ENCODE measurements around the gene TGM3.

The TGM3 gene

DNA sequence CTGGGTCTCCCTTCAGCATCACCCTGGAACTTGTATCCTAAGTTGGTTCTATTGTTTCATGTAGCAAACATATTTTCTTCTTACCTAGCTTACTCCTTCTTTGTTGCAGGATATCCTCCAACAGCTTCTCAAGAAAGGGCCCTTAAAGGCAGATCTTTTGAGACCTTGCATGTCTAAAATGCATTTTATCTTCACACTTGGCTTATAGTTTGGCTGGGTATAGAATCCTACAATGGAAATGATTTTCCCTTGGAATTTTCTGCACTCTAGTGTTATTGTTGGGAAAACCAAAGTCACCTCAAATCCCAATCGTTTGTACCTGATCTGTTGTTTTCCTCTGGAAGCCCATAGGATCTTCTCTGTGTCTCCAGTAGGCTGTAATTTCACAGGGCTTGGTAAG is 72.8 kb downstream of the TGM3 start:
- DNase-seq (ENCODE audit: low read depth in 1 of 2, low spot score in 1 of 2) = no peak
- Histone ChIP-seq H3K27ac (replicated peaks) (no peak overlapping the region), H3K27me3 (ENCODE audit: insufficient read depth, poor library complexity, severe bottlenecking) (peaks cover 3% of the 10 kb centered on the region), H3K4me3 (replicated peaks; ENCODE audit: insufficient read depth, low read length) (no peak overlapping the region)
- TF ChIP-seq, protein P1, sequence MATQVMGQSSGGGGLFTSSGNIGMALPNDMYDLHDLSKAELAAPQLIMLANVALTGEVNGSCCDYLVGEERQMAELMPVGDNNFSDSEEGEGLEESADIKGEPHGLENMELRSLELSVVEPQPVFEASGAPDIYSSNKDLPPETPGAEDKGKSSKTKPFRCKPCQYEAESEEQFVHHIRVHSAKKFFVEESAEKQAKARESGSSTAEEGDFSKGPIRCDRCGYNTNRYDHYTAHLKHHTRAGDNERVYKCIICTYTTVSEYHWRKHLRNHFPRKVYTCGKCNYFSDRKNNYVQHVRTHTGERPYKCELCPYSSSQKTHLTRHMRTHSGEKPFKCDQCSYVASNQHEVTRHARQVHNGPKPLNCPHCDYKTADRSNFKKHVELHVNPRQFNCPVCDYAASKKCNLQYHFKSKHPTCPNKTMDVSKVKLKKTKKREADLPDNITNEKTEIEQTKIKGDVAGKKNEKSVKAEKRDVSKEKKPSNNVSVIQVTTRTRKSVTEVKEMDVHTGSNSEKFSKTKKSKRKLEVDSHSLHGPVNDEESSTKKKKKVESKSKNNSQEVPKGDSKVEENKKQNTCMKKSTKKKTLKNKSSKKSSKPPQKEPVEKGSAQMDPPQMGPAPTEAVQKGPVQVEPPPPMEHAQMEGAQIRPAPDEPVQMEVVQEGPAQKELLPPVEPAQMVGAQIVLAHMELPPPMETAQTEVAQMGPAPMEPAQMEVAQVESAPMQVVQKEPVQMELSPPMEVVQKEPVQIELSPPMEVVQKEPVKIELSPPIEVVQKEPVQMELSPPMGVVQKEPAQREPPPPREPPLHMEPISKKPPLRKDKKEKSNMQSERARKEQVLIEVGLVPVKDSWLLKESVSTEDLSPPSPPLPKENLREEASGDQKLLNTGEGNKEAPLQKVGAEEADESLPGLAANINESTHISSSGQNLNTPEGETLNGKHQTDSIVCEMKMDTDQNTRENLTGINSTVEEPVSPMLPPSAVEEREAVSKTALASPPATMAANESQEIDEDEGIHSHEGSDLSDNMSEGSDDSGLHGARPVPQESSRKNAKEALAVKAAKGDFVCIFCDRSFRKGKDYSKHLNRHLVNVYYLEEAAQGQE (IDR thresholded peaks at IDR 0.05; ENCODE audit: insufficient replicate concordance, low read depth) = no peak
- TF ChIP-seq SPI1 (IDR thresholded peaks at IDR 0.05; ENCODE audit: borderline replicate concordance, low read depth) (no peak), GABPA (IDR thresholded peaks at IDR 0.05; ENCODE audit: low read depth) (no peak), POLR2AphosphoS5 (IDR thresholded peaks at IDR 0.05; ENCODE audit: low read depth) (no peak)
- TF ChIP-seq, protein P2, sequence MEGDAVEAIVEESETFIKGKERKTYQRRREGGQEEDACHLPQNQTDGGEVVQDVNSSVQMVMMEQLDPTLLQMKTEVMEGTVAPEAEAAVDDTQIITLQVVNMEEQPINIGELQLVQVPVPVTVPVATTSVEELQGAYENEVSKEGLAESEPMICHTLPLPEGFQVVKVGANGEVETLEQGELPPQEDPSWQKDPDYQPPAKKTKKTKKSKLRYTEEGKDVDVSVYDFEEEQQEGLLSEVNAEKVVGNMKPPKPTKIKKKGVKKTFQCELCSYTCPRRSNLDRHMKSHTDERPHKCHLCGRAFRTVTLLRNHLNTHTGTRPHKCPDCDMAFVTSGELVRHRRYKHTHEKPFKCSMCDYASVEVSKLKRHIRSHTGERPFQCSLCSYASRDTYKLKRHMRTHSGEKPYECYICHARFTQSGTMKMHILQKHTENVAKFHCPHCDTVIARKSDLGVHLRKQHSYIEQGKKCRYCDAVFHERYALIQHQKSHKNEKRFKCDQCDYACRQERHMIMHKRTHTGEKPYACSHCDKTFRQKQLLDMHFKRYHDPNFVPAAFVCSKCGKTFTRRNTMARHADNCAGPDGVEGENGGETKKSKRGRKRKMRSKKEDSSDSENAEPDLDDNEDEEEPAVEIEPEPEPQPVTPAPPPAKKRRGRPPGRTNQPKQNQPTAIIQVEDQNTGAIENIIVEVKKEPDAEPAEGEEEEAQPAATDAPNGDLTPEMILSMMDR (IDR thresholded peaks at IDR 0.05; ENCODE audit: insufficient read depth, low read length) = no peak

DNA sequence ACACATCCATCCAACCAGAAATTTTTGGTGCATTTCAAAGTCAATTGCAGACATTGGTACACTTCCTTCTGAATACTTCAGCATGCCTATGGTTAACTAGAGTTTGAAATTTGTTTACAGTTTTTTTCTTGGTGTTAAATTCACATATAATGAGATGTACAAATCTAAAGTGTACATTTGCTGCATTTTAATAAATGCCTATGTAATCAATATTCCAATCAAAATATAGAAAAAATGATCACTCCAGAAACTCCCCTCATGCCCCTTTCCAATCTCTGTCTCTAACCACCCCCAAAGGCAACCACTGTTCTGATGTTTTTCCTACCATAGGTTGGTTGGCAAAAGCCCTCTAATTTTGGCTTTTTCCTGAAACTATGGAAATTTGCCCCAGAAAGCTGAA is 77.3 kb downstream of the TGM3 start:
- no peak overlapping the region for H3K4me3 ChIP-seq (replicated peaks; ENCODE audit: insufficient read depth, low read length)
- TF ChIP-seq GABPA (IDR thresholded peaks at IDR 0.05; ENCODE audit: low read depth) (no peak), POLR2AphosphoS5 (IDR thresholded peaks at IDR 0.05; ENCODE audit: low read depth) (no peak), SPI1 (IDR thresholded peaks at IDR 0.05; ENCODE audit: borderline replicate concordance, low read depth) (no peak)
- TF ChIP-seq, protein P2 (IDR thresholded peaks at IDR 0.05; ENCODE audit: insufficient read depth, low read length) = no peak
- TF ChIP-seq, protein P1 (IDR thresholded peaks at IDR 0.05; ENCODE audit: insufficient replicate concordance, low read depth) = no peak
- no peaks in the 10 kb centered on the region for H3K27me3 ChIP-seq (ENCODE audit: insufficient read depth, poor library complexity, severe bottlenecking)
- H3K27ac ChIP-seq (replicated peaks) = no peak overlapping the region
- no peak for DNase-seq (ENCODE audit: low read depth in 1 of 2, low spot score in 1 of 2)

DNA sequence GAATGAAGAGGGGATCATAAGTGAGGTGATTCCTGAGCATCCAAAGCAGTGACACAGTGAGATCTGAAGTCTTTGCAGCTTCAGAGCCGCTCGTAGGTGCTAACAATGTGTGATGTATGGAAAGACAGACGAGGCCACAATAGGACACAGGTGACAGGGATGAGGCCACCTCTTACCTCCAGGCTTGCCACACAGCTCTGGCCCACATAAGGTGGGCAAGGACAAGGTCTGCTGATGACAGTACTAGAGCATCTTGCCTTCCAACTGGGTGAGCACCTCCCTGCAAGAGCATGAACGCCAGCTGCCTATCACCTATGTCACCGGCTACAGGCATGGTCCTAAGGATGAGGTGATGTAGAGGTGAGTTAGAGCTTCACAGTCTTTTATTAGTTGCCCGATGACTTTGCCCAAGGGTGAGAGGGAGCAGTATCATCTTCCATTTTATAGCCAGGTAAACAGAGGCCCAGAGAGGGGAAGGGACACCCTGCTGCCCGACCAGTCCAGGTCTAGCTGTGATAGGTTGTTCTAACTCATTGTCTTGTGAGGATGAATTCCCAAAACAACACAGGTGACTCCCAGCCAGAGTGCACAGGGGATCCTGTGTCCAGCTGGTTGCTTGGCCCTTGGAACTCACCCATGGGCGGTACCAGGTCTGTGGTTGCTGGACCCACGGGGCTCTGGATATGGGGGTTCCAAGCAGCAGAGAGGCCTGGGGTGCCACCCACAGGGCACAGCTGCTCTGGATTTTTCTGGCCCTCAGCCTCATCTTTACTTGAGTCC is 78.7 kb downstream of the TGM3 start:
- TF ChIP-seq, protein P1 (IDR thresholded peaks at IDR 0.05; ENCODE audit: insufficient replicate concordance, low read depth) = no peak
- TF ChIP-seq, protein P2 (IDR thresholded peaks at IDR 0.05; ENCODE audit: insufficient read depth, low read length) = no peak
- TF ChIP-seq SPI1 (IDR thresholded peaks at IDR 0.05; ENCODE audit: borderline replicate concordance, low read depth) (no peak), GABPA (IDR thresholded peaks at IDR 0.05; ENCODE audit: low read depth) (no peak), POLR2AphosphoS5 (IDR thresholded peaks at IDR 0.05; ENCODE audit: low read depth) (no peak)
- no peak for DNase-seq (ENCODE audit: low read depth in 1 of 2, low spot score in 1 of 2)
- Histone ChIP-seq H3K27me3 (ENCODE audit: insufficient read depth, poor library complexity, severe bottlenecking) (no peaks in the 10 kb centered on the region), H3K4me3 (replicated peaks; ENCODE audit: insufficient read depth, low read length) (no peak overlapping the region), H3K27ac (replicated peaks) (no peak overlapping the region)
